ENCODE results near the gene YEATS4. TPM values are rescaled to one million over a fixed set of nuclear protein-coding genes. Genes with fewer than 3 reads are reported as not detected.

YEATS4 gene
- 11.2 and 15.4 TPM in 2 replicates for total RNA-seq

DNA sequence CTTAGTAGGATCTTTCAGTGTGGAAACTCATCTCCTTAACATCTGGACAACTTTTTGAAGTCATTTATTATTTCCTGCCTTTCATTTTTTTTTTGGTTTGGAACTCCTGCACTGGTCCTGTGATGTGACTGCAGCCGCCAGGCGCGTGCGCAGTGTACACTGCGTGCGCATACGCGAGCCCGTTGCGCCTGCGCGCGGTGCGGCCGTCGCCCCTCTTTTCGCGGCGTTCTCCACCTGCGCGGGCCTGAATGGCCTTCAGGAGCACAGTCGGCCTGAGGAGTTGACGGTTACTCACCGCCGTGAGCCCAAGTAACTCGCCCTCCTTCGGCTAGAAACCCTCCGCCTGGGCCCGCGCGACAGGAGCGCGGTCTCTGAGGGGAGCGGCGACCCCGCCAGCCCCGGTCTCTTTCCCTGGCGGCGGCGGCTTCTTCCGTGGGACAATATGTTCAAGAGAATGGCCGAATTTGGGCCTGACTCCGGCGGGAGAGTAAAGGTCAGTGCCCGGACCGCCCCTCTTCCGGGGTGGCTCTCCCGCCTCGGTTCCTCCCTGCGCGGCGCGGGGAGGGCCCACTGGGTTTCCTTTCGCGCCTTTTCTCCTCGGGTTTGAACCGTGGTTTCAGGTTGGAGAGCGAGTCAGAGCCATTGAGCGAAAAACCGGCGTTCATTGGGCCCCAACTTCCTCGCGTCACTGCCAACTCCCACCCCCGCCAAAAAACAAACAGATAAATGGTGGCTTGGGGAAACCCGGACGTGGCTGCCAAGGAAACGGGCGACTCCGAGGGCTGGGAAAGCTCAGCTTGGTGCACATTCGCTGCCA lies at the start of gene YEATS4:
Gene YEATS4, plus strand, starts transcription at position 213 of the 817 bp plus-strand sequence. Its CDS starts 230 bp downstream, at position 443.

DNA sequence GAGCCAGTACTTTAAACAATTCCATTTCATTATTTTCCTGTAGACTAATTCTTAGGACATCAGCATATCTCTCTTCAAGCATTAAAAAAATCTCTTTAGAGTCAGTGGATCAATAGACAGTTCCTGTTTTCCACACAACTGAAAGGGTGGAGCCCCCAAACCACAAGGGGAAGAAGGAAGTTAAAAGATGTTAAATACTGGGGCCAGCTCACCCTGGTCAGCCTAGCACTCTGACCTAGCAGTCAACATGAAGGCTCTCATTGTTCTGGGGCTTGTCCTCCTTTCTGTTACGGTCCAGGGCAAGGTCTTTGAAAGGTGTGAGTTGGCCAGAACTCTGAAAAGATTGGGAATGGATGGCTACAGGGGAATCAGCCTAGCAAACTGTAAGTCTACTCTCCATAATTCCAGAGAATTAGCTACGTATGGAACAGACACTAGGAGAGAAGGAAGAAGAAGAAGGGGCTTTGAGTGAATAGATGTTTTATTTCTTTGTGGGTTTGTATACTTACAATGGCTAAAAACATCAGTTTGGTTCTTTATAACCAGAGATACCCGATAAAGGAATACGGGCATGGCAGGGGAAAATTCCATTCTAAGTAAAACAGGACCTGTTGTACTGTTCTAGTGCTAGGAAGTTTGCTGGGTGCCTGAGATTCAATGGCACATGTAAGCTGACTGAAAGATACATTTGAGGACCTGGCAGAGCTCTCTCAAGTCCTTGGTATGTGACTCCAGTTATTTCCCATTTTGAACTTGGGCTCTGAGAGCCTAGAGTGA lies 11.2 kb upstream of the YEATS4 start, which contains the start of gene LYZ:
Gene LYZ, plus strand, starts transcription at position 220 of the 777 bp plus-strand sequence. Its CDS starts 28 bp downstream, at position 248.

Other genes with a start within 250 kb of the YEATS4 start
- gene CPSF6, start 120.2 kb upstream of the YEATS4 start, total RNA-seq, result 21.2 and 39.7 TPM in 2 replicates
- gene LYZ, start 11.4 kb upstream of the YEATS4 start, total RNA-seq, result 0.56 TPM in 1 of 2 replicates, not detected in the other
- gene FRS2, start 110.6 kb downstream of the YEATS4 start, total RNA-seq, result 22.9 and 48.5 TPM in 2 replicates
- gene CCT2, start 225.7 kb downstream of the YEATS4 start, total RNA-seq, result 115 and 257 TPM in 2 replicates

All from epithelial cell of alveolus of lung (primary cell).